ENCODE results near the gene TRAF5.

TRAF5 gene

DNA sequence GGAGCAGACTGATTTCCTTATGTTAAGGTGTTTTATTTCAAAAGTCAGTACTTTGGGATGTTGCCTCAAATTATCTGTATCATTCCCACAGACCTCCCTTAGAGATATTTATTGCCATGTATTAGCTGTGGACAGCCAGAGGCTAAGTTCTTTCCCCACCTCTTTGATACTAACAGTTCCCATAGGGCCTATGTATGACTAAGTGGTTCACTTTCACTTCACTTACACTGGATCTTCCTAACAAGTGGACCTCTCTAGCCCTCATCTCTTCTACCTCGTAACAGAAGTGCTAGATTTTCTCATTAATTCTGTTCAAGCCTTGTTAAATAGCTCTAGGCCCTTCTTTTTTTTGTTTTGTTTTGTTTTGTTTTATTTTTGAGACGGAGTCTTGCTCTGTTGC, 6.2 kb downstream of the TRAF5 start:
- H3K9me3 ChIP-seq (ENCODE audit: insufficient read depth, low read length), result no peaks in the 10 kb centered on the region
- H3K36me3 ChIP-seq (ENCODE audit: insufficient read depth, insufficient read length, low read length), result peaks cover 7% of the 10 kb centered on the region
- H3K9ac ChIP-seq (ENCODE audit: insufficient read length, low read depth), result no peak overlapping the region
- H3K27me3 ChIP-seq (ENCODE audit: insufficient read depth, insufficient read length), result no peaks in the 10 kb centered on the region
- H3K4me3 ChIP-seq (ENCODE audit: insufficient read length, low read depth), result no peak overlapping the region
- peaks cover 8% of the 10 kb centered on the region for H3K4me1 ChIP-seq (ENCODE audit: insufficient read depth, insufficient read length)
- TF ChIP-seq ZNF274 (IDR thresholded peaks at IDR 0.05; ENCODE audit: low read depth, low read length), result no peak
- no peak for TF ChIP-seq YY1 (IDR thresholded peaks at IDR 0.05; ENCODE audit: insufficient read depth, insufficient read length)
- no peak for TF ChIP-seq SUZ12 (IDR thresholded peaks at IDR 0.05; ENCODE audit: extremely low read depth, insufficient read depth, insufficient read length)
- no peak for DNase-seq (ENCODE audit: low read depth, low spot score)

DNA sequence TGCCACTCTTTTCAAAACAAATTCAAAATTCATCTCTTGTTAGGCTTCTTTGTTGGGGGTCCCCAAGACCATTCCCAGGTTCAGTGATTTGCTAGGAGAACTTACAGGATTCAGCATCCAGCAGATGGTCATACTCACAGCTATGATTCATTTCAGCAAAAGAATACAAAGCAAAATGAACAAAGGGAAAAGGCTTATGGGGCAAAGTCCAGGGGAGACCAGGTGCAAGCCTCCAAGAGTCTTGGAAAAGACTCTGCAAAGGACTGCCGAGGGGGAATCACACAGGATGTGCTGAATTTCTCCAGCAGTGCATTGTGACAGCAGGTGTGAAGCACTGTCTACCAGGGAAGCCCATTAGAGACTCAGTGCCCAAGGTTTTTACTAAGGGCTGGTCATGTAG, 7.3 kb downstream of the TRAF5 start:
- DNase-seq (ENCODE audit: low read depth, low spot score), result no peak
- Histone ChIP-seq H3K9me3 (ENCODE audit: insufficient read depth, low read length) (no peaks in the 10 kb centered on the region), H3K4me3 (ENCODE audit: insufficient read length, low read depth) (no peak overlapping the region), H3K9ac (ENCODE audit: insufficient read length, low read depth) (no peak overlapping the region), H3K27me3 (ENCODE audit: insufficient read depth, insufficient read length) (no peaks in the 10 kb centered on the region), H3K36me3 (ENCODE audit: insufficient read depth, insufficient read length, low read length) (peaks cover 5% of the 10 kb centered on the region), H3K4me1 (ENCODE audit: insufficient read depth, insufficient read length) (peaks cover 6% of the 10 kb centered on the region)
- no peak for TF ChIP-seq ZNF274 (IDR thresholded peaks at IDR 0.05; ENCODE audit: low read depth, low read length)
- TF ChIP-seq SUZ12 (IDR thresholded peaks at IDR 0.05; ENCODE audit: extremely low read depth, insufficient read depth, insufficient read length), result no peak
- TF ChIP-seq YY1 (IDR thresholded peaks at IDR 0.05; ENCODE audit: insufficient read depth, insufficient read length), result no peak

DNA sequence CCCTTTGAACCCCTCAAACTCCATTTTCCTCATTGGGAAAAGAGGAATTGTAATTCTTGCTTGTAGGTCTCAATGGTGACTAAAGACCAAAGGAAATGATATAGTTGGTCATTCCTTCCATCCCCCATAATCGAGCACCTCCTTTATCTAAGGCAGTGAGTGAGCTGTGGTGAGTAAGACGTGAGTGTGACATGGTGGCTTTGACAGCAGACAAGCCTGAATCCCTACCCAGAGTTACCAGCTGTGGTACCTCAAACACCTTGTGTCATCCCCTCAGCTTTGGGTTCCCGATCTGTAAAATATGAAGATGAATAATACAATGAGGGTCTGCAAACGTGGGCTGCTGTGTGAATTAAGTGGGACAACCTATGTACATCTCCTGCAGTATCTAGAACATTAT, 8.4 kb downstream of the TRAF5 start:
- H3K27me3 ChIP-seq (ENCODE audit: insufficient read depth, insufficient read length), result no peaks in the 10 kb centered on the region
- H3K4me3 ChIP-seq (ENCODE audit: insufficient read length, low read depth), result no peak overlapping the region
- no peaks in the 10 kb centered on the region for H3K36me3 ChIP-seq (ENCODE audit: insufficient read depth, insufficient read length, low read length)
- no peaks in the 10 kb centered on the region for H3K9me3 ChIP-seq (ENCODE audit: insufficient read depth, low read length)
- peaks cover 13% of the 10 kb centered on the region for H3K4me1 ChIP-seq (ENCODE audit: insufficient read depth, insufficient read length)
- no peak for TF ChIP-seq SUZ12 (IDR thresholded peaks at IDR 0.05; ENCODE audit: extremely low read depth, insufficient read depth, insufficient read length)
- no peak for TF ChIP-seq YY1 (IDR thresholded peaks at IDR 0.05; ENCODE audit: insufficient read depth, insufficient read length)
- TF ChIP-seq ZNF274 (IDR thresholded peaks at IDR 0.05; ENCODE audit: low read depth, low read length), result no peak
- H3K9ac ChIP-seq (ENCODE audit: insufficient read length, low read depth), result no peak overlapping the region
- no peak for DNase-seq (ENCODE audit: low read depth, low spot score)

- no peak overlapping the region for H3K9ac ChIP-seq (ENCODE audit: insufficient read length, low read depth)
- no peaks in the 10 kb centered on the region for H3K9me3 ChIP-seq (ENCODE audit: insufficient read depth, low read length)
- TF ChIP-seq SUZ12 (IDR thresholded peaks at IDR 0.05; ENCODE audit: extremely low read depth, insufficient read depth, insufficient read length), result no peak
- TF ChIP-seq ZNF274 (IDR thresholded peaks at IDR 0.05; ENCODE audit: low read depth, low read length), result no peak
- no peak for TF ChIP-seq YY1 (IDR thresholded peaks at IDR 0.05; ENCODE audit: insufficient read depth, insufficient read length)
- peaks cover 13% of the 10 kb centered on the region for H3K4me1 ChIP-seq (ENCODE audit: insufficient read depth, insufficient read length)
- no peaks in the 10 kb centered on the region for H3K27me3 ChIP-seq (ENCODE audit: insufficient read depth, insufficient read length)
- H3K4me3 ChIP-seq (ENCODE audit: insufficient read length, low read depth), result no peak overlapping the region
- H3K36me3 ChIP-seq (ENCODE audit: insufficient read depth, insufficient read length, low read length), result no peaks in the 10 kb centered on the region
- no peak for DNase-seq (ENCODE audit: low read depth, low spot score)
Measured at GRCh38 chr1:211335522-211336157, 9.0 kb downstream of the TRAF5 start.

DNA sequence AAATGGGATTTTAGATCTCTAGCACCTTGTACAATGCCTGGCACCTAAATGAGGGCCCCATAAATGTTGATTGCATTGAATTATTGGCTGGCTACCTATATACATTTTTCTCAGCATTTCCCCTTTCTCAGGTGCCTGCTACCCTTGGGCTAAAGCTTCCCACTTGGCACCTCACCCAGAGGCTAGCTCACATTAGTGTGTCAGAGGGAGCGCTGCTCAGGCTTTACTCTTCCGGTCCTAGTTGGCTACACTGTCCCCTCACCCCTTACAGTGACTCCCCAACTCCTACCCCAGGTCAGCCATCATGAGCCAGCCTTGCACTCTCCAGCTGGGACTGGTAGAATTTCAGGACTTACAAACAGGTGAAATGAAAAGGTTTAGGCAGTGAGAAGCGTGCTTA, 9.5 kb downstream of the TRAF5 start:
- no peak overlapping the region for H3K9ac ChIP-seq (ENCODE audit: insufficient read length, low read depth)
- no peak overlapping the region for H3K4me3 ChIP-seq (ENCODE audit: insufficient read length, low read depth)
- TF ChIP-seq YY1 (IDR thresholded peaks at IDR 0.05; ENCODE audit: insufficient read depth, insufficient read length) (no peak), SUZ12 (IDR thresholded peaks at IDR 0.05; ENCODE audit: extremely low read depth, insufficient read depth, insufficient read length) (no peak), ZNF274 (IDR thresholded peaks at IDR 0.05; ENCODE audit: low read depth, low read length) (no peak)

DNA sequence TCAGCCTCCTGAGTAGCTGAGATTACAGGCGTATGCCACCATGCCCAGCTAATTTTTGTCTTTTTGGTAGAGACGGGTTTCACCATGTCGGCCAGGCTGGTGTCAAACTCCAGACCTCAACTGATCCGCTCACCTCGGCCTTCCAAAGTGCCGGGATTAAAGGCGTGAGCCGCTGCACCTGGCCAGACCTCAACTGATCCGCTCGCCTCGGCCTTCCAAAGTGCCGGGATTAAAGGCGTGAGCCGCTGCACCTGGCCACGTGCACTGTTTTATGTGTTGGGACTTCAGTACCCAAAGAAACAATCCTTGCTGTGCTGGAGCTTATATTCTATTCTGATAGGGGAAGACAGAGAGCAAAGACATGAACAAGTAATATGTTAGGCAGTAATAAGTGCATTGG, 10.1 kb downstream of the TRAF5 start:
- DNase-seq (ENCODE audit: low read depth, low spot score), result no peak
- H3K27me3 ChIP-seq (ENCODE audit: insufficient read depth, insufficient read length), result no peaks in the 10 kb centered on the region
- TF ChIP-seq SUZ12 (IDR thresholded peaks at IDR 0.05; ENCODE audit: extremely low read depth, insufficient read depth, insufficient read length), result no peak
- no peaks in the 10 kb centered on the region for H3K36me3 ChIP-seq (ENCODE audit: insufficient read depth, insufficient read length, low read length)
- H3K4me3 ChIP-seq (ENCODE audit: insufficient read length, low read depth), result no peak overlapping the region
- H3K4me1 ChIP-seq (ENCODE audit: insufficient read depth, insufficient read length), result peaks cover 13% of the 10 kb centered on the region
- H3K9me3 ChIP-seq (ENCODE audit: insufficient read depth, low read length), result no peaks in the 10 kb centered on the region
- H3K9ac ChIP-seq (ENCODE audit: insufficient read length, low read depth), result no peak overlapping the region

More for the DNA sequence above, 9.5 kb downstream of the TRAF5 start:
- H3K4me1 ChIP-seq (ENCODE audit: insufficient read depth, insufficient read length), result peaks cover 13% of the 10 kb centered on the region
- no peaks in the 10 kb centered on the region for H3K27me3 ChIP-seq (ENCODE audit: insufficient read depth, insufficient read length)
- DNase-seq (ENCODE audit: low read depth, low spot score), result no peak
- H3K9me3 ChIP-seq (ENCODE audit: insufficient read depth, low read length), result no peaks in the 10 kb centered on the region
- H3K36me3 ChIP-seq (ENCODE audit: insufficient read depth, insufficient read length, low read length), result no peaks in the 10 kb centered on the region

- H3K4me3 ChIP-seq (ENCODE audit: insufficient read length, low read depth), result no peak overlapping the region
- H3K27me3 ChIP-seq (ENCODE audit: insufficient read depth, insufficient read length), result no peaks in the 10 kb centered on the region
- H3K9me3 ChIP-seq (ENCODE audit: insufficient read depth, low read length), result no peaks in the 10 kb centered on the region
- H3K4me1 ChIP-seq (ENCODE audit: insufficient read depth, insufficient read length), result peaks cover 9% of the 10 kb centered on the region
- H3K9ac ChIP-seq (ENCODE audit: insufficient read length, low read depth), result no peak overlapping the region
- no peak for TF ChIP-seq ZNF274 (IDR thresholded peaks at IDR 0.05; ENCODE audit: low read depth, low read length)
- no peak for TF ChIP-seq YY1 (IDR thresholded peaks at IDR 0.05; ENCODE audit: insufficient read depth, insufficient read length)
- no peak for TF ChIP-seq SUZ12 (IDR thresholded peaks at IDR 0.05; ENCODE audit: extremely low read depth, insufficient read depth, insufficient read length)
- no peak for DNase-seq (ENCODE audit: low read depth, low spot score)
- H3K36me3 ChIP-seq (ENCODE audit: insufficient read depth, insufficient read length, low read length), result no peaks in the 10 kb centered on the region
Measured at GRCh38 chr1:211337430-211338223, 11.0 kb downstream of the TRAF5 start.

All from NT2/D1 (cell line).